Measurements from ENCODE around the gene ZC3H12C. TPM values are rescaled to one million over a fixed set of nuclear protein-coding genes. Genes with fewer than 3 reads are reported as not detected.

The ZC3H12C gene
- total and polyA plus RNA-seq, 10 of the 15 experiments (the other 5 are each of a cell fraction or from before 2014, with no cell fraction given), result 0.31 to 31.0 (median 3.7) TPM

GRCh38 chr11:110093407-110094297 is 460 bp downstream of the ZC3H12C start (continued):
- TF ChIP-seq ZBTB40 (IDR thresholded peaks at IDR 0.05; ENCODE audit: borderline replicate concordance), result no peak
- no peak for TF ChIP-seq PAX8 (IDR thresholded peaks at IDR 0.05)
- TF ChIP-seq SREBF1 (IDR thresholded peaks at IDR 0.05; ENCODE audit: low read length), result no peak
- TF ChIP-seq CBX5 (IDR thresholded peaks at IDR 0.05; ENCODE audit: low read depth), result no peak
- no peak for TF ChIP-seq CREM (IDR thresholded peaks at IDR 0.05; ENCODE audit: low read depth)
- no peak for TF ChIP-seq ASH2L (IDR thresholded peaks at IDR 0.05; ENCODE audit: borderline replicate concordance, low read depth)
- TF ChIP-seq SKIL (IDR thresholded peaks at IDR 0.05; ENCODE audit: low read depth, poor library complexity, severe bottlenecking), result no peak
- TF ChIP-seq IRF4 (IDR thresholded peaks at IDR 0.05; ENCODE audit: low read depth, low read length), result no peak
- no peak for TF ChIP-seq HDAC2 (IDR thresholded peaks at IDR 0.05)
- TF ChIP-seq SUZ12 (IDR thresholded peaks at IDR 0.05; ENCODE audit: unreplicated experiment), result no peak
- peak; percentile 11 to 48; a peak in 2 of 4 replicates for TF ChIP-seq IKZF2 (IDR thresholded peaks at IDR 0.05)
- TF ChIP-seq SMARCA5 (IDR thresholded peaks at IDR 0.05), result no peak
- TF ChIP-seq NR2F1 (conservative IDR thresholded peaks at IDR 0.05), result 0 out of 2 replicates have a peak, but pooled peaks have one; percentile 21
- TF ChIP-seq BCL11A (IDR thresholded peaks at IDR 0.05; ENCODE audit: low read depth, low read length), result no peak
- TF ChIP-seq HCFC1 (IDR thresholded peaks at IDR 0.05; ENCODE audit: low read length), result no peak
- TF ChIP-seq KDM1A (IDR thresholded peaks at IDR 0.05; ENCODE audit: borderline replicate concordance), result no peak
- no peak for TF ChIP-seq ZNF274 (IDR thresholded peaks at IDR 0.05; ENCODE audit: insufficient read depth, insufficient read length)
- no peak for TF ChIP-seq EGR1 (IDR thresholded peaks at IDR 0.05; ENCODE audit: borderline replicate concordance in 1 of 2, low read depth in 2 of 2, low read length in 2 of 2)
- TF ChIP-seq PAX5 (IDR thresholded peaks at IDR 0.05; ENCODE audit: borderline replicate concordance, low read depth, low read length), result no peak; the same call in 1 of the 2 replicates
- TF ChIP-seq NFYA (IDR thresholded peaks at IDR 0.05; ENCODE audit: borderline replicate concordance, low read depth, low read length), result no peak
- TF ChIP-seq, protein P1, sequence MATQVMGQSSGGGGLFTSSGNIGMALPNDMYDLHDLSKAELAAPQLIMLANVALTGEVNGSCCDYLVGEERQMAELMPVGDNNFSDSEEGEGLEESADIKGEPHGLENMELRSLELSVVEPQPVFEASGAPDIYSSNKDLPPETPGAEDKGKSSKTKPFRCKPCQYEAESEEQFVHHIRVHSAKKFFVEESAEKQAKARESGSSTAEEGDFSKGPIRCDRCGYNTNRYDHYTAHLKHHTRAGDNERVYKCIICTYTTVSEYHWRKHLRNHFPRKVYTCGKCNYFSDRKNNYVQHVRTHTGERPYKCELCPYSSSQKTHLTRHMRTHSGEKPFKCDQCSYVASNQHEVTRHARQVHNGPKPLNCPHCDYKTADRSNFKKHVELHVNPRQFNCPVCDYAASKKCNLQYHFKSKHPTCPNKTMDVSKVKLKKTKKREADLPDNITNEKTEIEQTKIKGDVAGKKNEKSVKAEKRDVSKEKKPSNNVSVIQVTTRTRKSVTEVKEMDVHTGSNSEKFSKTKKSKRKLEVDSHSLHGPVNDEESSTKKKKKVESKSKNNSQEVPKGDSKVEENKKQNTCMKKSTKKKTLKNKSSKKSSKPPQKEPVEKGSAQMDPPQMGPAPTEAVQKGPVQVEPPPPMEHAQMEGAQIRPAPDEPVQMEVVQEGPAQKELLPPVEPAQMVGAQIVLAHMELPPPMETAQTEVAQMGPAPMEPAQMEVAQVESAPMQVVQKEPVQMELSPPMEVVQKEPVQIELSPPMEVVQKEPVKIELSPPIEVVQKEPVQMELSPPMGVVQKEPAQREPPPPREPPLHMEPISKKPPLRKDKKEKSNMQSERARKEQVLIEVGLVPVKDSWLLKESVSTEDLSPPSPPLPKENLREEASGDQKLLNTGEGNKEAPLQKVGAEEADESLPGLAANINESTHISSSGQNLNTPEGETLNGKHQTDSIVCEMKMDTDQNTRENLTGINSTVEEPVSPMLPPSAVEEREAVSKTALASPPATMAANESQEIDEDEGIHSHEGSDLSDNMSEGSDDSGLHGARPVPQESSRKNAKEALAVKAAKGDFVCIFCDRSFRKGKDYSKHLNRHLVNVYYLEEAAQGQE (IDR thresholded peaks at IDR 0.05; ENCODE audit: low read depth, low read length), result no peak
- no peak for TF ChIP-seq CHD2 (IDR thresholded peaks at IDR 0.05; ENCODE audit: borderline replicate concordance, low read depth, low read length)
